CD4-positive, CD25-positive, alpha-beta regulatory T cell (primary cell): ENCODE data around the gene VEGFB. TPM values are rescaled to one million over a fixed set of nuclear protein-coding genes. Genes with fewer than 3 reads are reported as not detected.
A peak's percentile ranks its signal among the peaks of the same experiment; 100 is the strongest.

Experiments
- ATAC-seq, 2 donors: fragments of 150-1000 bp; cut with Tn5 transposase; one replicate each; pipeline ENCODE4 v1.10.0; 2021; ENCODE audit warnings: low read depth in 2 of 2, moderate number of reproducible peaks in 2 of 2, moderate library complexity in 1 of 2
- DNase-seq, 3 donors: peaks; one replicate each; pipeline versions ENCODE4 v3.0.0 to v3.0.0-alpha.2; 2012 to 2022; ENCODE audit warnings: mixed read lengths in 1 of 3
- H3K27ac ChIP-seq: one replicate; pipeline ENCODE4 v1.7.0; 2013; ENCODE audit warnings: mild to moderate bottlenecking, low read length; ENCODE audit not compliant: insufficient read depth, poor library complexity, severe bottlenecking
- H3K27me3 ChIP-seq: one replicate; pipeline ENCODE4 v1.7.0; 2013; ENCODE audit warnings: low read length; ENCODE audit not compliant: control insufficient read depth, insufficient read depth
- H3K36me3 ChIP-seq: one replicate; pipeline ENCODE4 v1.7.0; 2013; ENCODE audit warnings: mild to moderate bottlenecking, low read length, moderate library complexity; ENCODE audit not compliant: control insufficient read depth, insufficient read depth
- H3K4me1 ChIP-seq: 2 replicates; pipeline ENCODE4 v1.7.0; 2013; ENCODE audit warnings: mild to moderate bottlenecking, low read length; ENCODE audit not compliant: insufficient read depth, control insufficient read depth, poor library complexity, severe bottlenecking
- H3K4me3 ChIP-seq: one replicate; pipeline ENCODE4 v1.7.0; 2013; ENCODE audit warnings: low read depth, mild to moderate bottlenecking, low read length, moderate library complexity
- H3K9me3 ChIP-seq, 2 experiments: 1 replicate in 1 of 2; 2 replicates in 1 of 2; pipeline ENCODE4 v1.7.0; 2013; ENCODE audit warnings: low read length in 2 of 2, mild to moderate bottlenecking in 1 of 2, moderate library complexity in 1 of 2; ENCODE audit not compliant: control insufficient read depth in 2 of 2
- H3K27ac Mint-ChIP-seq, 3 donors: one replicate each; pipeline ENCODE4 v1.8.0; 2020 to 2022; ENCODE audit warnings: mild to moderate bottlenecking in 3 of 3, mixed read lengths in 3 of 3, moderate library complexity in 2 of 3
- H3K27me3 Mint-ChIP-seq: one replicate; pipeline ENCODE4 v1.8.0; 2022; ENCODE audit warnings: mild to moderate bottlenecking, mixed read lengths
- H3K36me3 Mint-ChIP-seq: one replicate; pipeline ENCODE4 v1.8.0; 2020; ENCODE audit warnings: mixed read lengths
- H3K4me1 Mint-ChIP-seq, 4 donors: one replicate each; pipeline ENCODE4 v1.8.0; 2020 to 2022; ENCODE audit warnings: mixed read lengths in 4 of 4, mild to moderate bottlenecking in 1 of 4
- H3K4me3 Mint-ChIP-seq, 4 donors: one replicate each; pipeline ENCODE4 v1.8.0; 2020 to 2022; ENCODE audit warnings: mild to moderate bottlenecking in 4 of 4, mixed read lengths in 4 of 4, moderate library complexity in 3 of 4
- H3K9me3 Mint-ChIP-seq, 7 donors: one replicate each; pipeline ENCODE4 v1.8.0; 2020 to 2022; ENCODE audit warnings: mixed read lengths in 7 of 7, mild to moderate bottlenecking in 3 of 7, moderate library complexity in 2 of 7
- polyA plus RNA-seq, 4 donors: library from polyadenylated mRNA; unstranded; fragments of 300-500 nt; fragmentation: Illumina TruSeq; gene quantifications; one replicate each; pipeline ENCODE4 v1.2.3, GENCODE V29; 2021
- total RNA-seq: library from RNA; stranded (reverse); gene quantifications from one replicate; pipeline ENCODE4 v1.2.3, GENCODE V29; 2022

The VEGFB gene
- total and polyA plus RNA-seq, 5 donors from 2014 or later, result 6.5 to 19.6 (median 8.3) TPM

DNA sequence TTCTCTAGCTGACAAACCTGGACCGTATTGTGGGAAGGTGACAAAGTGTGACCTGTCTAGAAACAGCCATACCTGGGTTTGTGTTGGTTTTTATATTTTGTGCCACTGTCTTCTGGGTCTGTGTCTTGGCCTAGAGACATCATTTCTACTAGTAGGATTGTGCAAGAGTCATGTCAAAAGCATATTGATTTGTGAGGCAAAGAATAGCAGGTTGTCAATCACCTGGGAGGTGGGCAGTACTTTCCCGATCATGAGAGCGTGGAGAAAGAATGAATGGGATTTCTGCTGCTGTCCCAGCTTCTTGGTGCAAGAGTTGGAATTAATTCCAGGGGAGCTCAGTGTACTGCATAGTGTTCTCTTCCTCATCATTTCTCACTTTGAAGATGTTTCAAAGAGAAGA, 32.8 kb upstream of the VEGFB start:
- H3K4me1 Mint-ChIP-seq, result peaks cover 6 to 31% (median 16%) of the 10 kb centered on the region in 4 donors
- Histone ChIP-seq H3K9me3 (no peaks in the 10 kb centered on the region), H3K27me3 (no peaks in the 10 kb centered on the region), H3K4me1 (peaks cover 19% of the 10 kb centered on the region), H3K36me3 (peaks cover 66% of the 10 kb centered on the region), H3K27ac (no peak overlapping the region), H3K4me3 (no peak overlapping the region)
- no peaks in the 10 kb centered on the region for H3K9me3 Mint-ChIP-seq
- H3K27ac Mint-ChIP-seq, result peak overlapping the region in 1 of 3 donors; percentile 67
- DNase-seq (no peak), ATAC-seq (no peak)
- H3K36me3 Mint-ChIP-seq, result peaks cover 42% of the 10 kb centered on the region
- H3K27me3 Mint-ChIP-seq, result no peaks in the 10 kb centered on the region
- peak overlapping the region in 1 of 4 donors; percentile 41 for H3K4me3 Mint-ChIP-seq

DNA sequence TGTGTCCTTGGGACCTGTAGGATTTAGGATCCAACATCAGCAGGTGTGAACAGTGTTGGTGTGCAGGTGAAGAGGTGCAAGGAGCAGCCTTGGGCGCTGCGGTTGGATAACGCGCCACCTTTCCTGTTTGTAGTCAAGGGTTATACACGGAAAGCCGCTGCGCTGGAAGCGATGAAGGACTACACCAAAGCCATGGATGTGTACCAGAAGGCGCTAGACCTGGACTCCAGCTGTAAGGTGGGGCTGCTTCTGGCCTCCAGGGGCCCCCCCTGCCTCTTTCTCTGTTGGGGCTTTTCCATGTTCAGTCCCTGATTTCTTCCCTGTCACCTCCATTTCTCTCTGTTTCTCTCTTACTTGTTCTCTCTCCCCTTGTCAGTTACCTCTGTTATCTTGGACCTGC, 31.4 kb upstream of the VEGFB start:
- no peaks in the 10 kb centered on the region for H3K27me3 Mint-ChIP-seq
- peak overlapping the region in 1 of 3 donors; percentile 83 for H3K27ac Mint-ChIP-seq
- H3K4me3 Mint-ChIP-seq, result no peak overlapping the region
- H3K9me3 ChIP-seq, result no peaks in the 10 kb centered on the region
- H3K4me3 ChIP-seq, result no peak overlapping the region
- DNase-seq (no peak), ATAC-seq (no peak)
- no peak overlapping the region for H3K27ac ChIP-seq
- peaks cover 6 to 39% (median 18%) of the 10 kb centered on the region in 4 donors for H3K4me1 Mint-ChIP-seq
- no peaks in the 10 kb centered on the region for H3K27me3 ChIP-seq
- H3K36me3 Mint-ChIP-seq, result peaks cover 31% of the 10 kb centered on the region
- H3K36me3 ChIP-seq, result peaks cover 52% of the 10 kb centered on the region
- no peaks in the 10 kb centered on the region for H3K9me3 Mint-ChIP-seq
- peaks cover 30% of the 10 kb centered on the region for H3K4me1 ChIP-seq

- Mint-ChIP-seq H3K9me3 (no peaks in the 10 kb centered on the region), H3K36me3 (peaks cover 31% of the 10 kb centered on the region), H3K4me1 (peaks cover 6 to 41% (median 19%) of the 10 kb centered on the region in 4 donors), H3K27me3 (no peaks in the 10 kb centered on the region), H3K27ac (peak overlapping the region in 2 of 3 donors; percentile 78 to 83), H3K4me3 (peak overlapping the region in 1 of 4 donors; percentile 3)
- Histone ChIP-seq H3K4me3 (no peak overlapping the region), H3K4me1 (peaks cover 35% of the 10 kb centered on the region), H3K9me3 (no peaks in the 10 kb centered on the region), H3K36me3 (peaks cover 47% of the 10 kb centered on the region), H3K27me3 (no peaks in the 10 kb centered on the region), H3K27ac (no peak overlapping the region)
- DNase-seq (no peak), ATAC-seq (no peak)
Measured at GRCh38 chr11:64203421-64204079, 30.8 kb upstream of the VEGFB start.

GRCh38 chr11:64204080-64204440, 30.3 kb upstream of the VEGFB start:
- Histone ChIP-seq H3K36me3 (peaks cover 48% of the 10 kb centered on the region), H3K27me3 (no peaks in the 10 kb centered on the region), H3K27ac (peak overlapping the region; percentile 18), H3K4me3 (no peak overlapping the region), H3K9me3 (no peaks in the 10 kb centered on the region), H3K4me1 (peaks cover 40% of the 10 kb centered on the region)
- DNase-seq, result no peak
- Mint-ChIP-seq H3K4me3 (no peak overlapping the region), H3K36me3 (peaks cover 31% of the 10 kb centered on the region), H3K27ac (peak overlapping the region in 2 of 3 donors; percentile 83 to 89), H3K9me3 (no peaks in the 10 kb centered on the region), H3K27me3 (no peaks in the 10 kb centered on the region), H3K4me1 (peaks cover 6 to 47% (median 21%) of the 10 kb centered on the region in 4 donors)
- ATAC-seq, result no peak

- peaks cover 31% of the 10 kb centered on the region for H3K36me3 Mint-ChIP-seq
- ATAC-seq, result peak; percentile 44 to 54
Measured at GRCh38 chr11:64204464-64204989, 29.9 kb upstream of the VEGFB start.

GRCh38 chr11:64206457-64207255, 27.7 kb upstream of the VEGFB start, which contains the start of gene FERMT3:
FERMT3 (plus strand) TSS chr11:64206721; CDS start chr11:64207365, 644 bp downstream.
- Mint-ChIP-seq H3K36me3 (peaks cover 19% of the 10 kb centered on the region), H3K4me1 (peaks cover 6 to 60% (median 22%) of the 10 kb centered on the region in 4 donors), H3K27me3 (no peaks in the 10 kb centered on the region), H3K9me3 (no peaks in the 10 kb centered on the region), H3K27ac (peak within 1 kb of the TSS; percentile 91 to 96 (median 94)), H3K4me3 (peak within 1 kb of the TSS; percentile 93 to 99 (median 96))
- H3K9me3 ChIP-seq, result no peaks in the 10 kb centered on the region
- H3K4me1 ChIP-seq, result peaks cover 41% of the 10 kb centered on the region
- DNase-seq, result peak; percentile 54 to 93 (median 63)
- peaks cover 44% of the 10 kb centered on the region for H3K36me3 ChIP-seq
- peak; percentile 65 for ATAC-seq
- no peaks in the 10 kb centered on the region for H3K27me3 ChIP-seq
- H3K4me3 ChIP-seq, result peak within 1 kb of the TSS; percentile 84
- peak within 1 kb of the TSS; percentile 85 for H3K27ac ChIP-seq

More at GRCh38 chr11:64204464-64204989, 29.9 kb upstream of the VEGFB start:
- Mint-ChIP-seq H3K27me3 (no peaks in the 10 kb centered on the region), H3K4me1 (peaks cover 6 to 50% (median 21%) of the 10 kb centered on the region in 4 donors), H3K27ac (peak overlapping the region; percentile 83 to 95 (median 89)), H3K9me3 (no peaks in the 10 kb centered on the region), H3K4me3 (peak overlapping the region; percentile 80 to 87 (median 82))
- H3K36me3 ChIP-seq, result peaks cover 48% of the 10 kb centered on the region
- peak; percentile 71 to 86 (median 83) for DNase-seq
- H3K4me3 ChIP-seq, result no peak overlapping the region
- no peaks in the 10 kb centered on the region for H3K27me3 ChIP-seq
- peaks cover 41% of the 10 kb centered on the region for H3K4me1 ChIP-seq
- H3K27ac ChIP-seq, result peak overlapping the region; percentile 18
- no peaks in the 10 kb centered on the region for H3K9me3 ChIP-seq

DNA sequence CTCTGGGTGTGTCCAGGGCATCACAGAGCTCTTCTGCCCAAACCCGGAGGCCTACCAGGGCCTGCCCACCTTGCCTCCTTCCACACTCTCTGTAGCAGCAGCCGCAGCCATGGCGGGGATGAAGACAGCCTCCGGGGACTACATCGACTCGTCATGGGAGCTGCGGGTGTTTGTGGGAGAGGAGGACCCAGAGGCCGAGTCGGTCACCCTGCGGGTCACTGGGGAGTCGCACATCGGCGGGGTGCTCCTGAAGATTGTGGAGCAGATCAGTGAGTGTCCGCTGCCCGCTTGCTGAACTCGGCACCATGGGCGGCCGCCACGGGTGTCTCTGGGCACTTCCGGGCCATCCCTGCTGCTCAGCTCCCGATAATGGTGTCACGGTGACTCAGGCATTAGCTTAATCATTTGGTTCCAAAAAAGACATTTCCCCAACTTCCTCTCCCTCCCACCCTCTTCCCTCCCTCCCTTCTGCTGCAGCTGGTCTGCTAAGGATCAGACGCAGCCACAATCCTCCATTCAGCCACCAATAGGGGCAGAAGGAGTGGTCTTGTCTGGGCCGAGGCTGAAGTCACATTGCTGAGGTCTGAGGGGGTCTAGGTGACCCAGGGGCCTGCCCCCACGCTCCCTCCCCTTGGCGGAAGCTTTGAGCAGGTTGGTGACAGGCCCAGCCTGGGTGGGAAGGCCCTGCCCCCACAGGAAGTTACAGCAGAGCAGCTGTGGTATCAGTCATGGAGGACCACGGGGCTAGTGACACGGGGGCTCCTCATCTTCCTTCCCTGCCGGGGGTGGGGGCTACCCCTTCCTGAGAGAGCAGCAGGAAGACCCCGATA, 26.9 kb upstream of the VEGFB start:
- ATAC-seq, result peak; percentile 76 to 78
- H3K4me1 ChIP-seq, result peaks cover 41% of the 10 kb centered on the region
- Mint-ChIP-seq H3K4me1 (peaks cover 7 to 64% (median 28%) of the 10 kb centered on the region in 4 donors), H3K27me3 (no peaks in the 10 kb centered on the region), H3K4me3 (peak overlapping the region; percentile 93 to 99 (median 96)), H3K9me3 (no peaks in the 10 kb centered on the region), H3K27ac (peak overlapping the region; percentile 91 to 96 (median 94)), H3K36me3 (peaks cover 19% of the 10 kb centered on the region)
- H3K36me3 ChIP-seq, result peaks cover 45% of the 10 kb centered on the region
- H3K27ac ChIP-seq, result peak overlapping the region; percentile 85
- DNase-seq, result peak; percentile 54 to 90 (median 74)
- no peaks in the 10 kb centered on the region for H3K9me3 ChIP-seq
- peak overlapping the region; percentile 84 for H3K4me3 ChIP-seq
- H3K27me3 ChIP-seq, result no peaks in the 10 kb centered on the region
